CD4-positive, alpha-beta T cell treated with Interleukin-12 subunit alpha and Interleukin-12 subunit beta, for 1 hour (primary cell): ENCODE results near the gene TOPBP1.
"Not testable (repeated sequence)": the region's sequence is repeated elsewhere in the genome, so short reads cannot be mapped to it uniquely, and the experiment has no call there.

Experiments used
- DNase-seq: peaks from one replicate; pipeline ENCODE4 v3.0.0-alpha.2; 2020

The TOPBP1 gene

DNA sequence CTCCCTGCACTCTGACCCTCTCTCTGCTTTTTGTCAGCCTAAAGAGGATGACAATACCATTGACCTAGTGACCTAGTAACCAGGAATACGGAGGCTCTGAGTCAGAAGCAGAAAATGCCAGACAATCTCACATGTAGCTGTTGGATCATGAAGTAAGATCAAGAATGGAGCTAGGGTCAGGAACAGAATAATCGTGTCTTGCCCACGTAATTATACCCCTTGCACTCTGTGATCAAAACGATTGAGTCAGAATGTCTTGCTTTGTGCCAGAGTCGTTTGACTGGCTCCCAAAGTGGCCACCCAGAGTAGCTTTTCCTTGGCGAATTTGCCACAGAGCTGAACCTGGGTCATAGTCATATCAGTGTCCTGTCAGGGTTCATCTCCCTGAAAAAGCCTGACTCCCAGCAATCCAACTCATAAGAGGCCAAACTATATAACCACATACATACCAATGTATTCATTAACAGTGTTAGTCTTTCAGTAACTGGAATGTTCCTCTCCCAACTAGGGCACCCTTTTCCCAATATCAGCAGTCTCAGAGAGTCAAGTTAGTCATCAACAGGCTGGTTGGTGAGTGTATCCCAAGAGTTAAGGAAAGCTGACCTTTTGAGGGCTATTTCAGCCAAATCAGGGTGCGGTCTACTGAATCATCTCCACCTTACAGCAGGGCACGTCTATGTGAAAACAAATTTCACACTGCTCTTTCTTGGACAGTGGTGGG is 93.3 kb downstream of the TOPBP1 start:
- DNase-seq = no peak

DNA sequence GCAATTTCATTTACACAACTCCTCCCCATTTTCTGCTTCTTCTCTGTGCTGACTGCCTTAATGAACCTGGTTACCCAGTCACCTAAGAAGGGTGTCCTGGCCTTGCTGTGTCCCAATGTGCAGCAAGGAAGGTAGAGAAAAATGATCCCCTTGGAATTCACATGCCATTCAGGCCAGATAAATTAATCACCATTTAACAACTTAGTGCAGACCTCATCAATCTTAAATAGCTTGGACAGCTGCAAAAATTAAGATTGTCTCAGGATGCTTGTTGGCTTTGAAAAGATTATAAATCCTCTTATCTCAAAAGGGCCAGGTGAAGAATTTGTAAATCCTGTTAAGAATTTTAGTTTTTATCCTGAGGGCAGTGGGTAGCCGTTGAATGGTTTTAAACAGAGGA is 97.9 kb downstream of the TOPBP1 start:
- DNase-seq = no peak

- no peak for DNase-seq
Observed at GRCh38 chr3:133563186-133563591, 98.6 kb downstream of the TOPBP1 start.

DNA sequence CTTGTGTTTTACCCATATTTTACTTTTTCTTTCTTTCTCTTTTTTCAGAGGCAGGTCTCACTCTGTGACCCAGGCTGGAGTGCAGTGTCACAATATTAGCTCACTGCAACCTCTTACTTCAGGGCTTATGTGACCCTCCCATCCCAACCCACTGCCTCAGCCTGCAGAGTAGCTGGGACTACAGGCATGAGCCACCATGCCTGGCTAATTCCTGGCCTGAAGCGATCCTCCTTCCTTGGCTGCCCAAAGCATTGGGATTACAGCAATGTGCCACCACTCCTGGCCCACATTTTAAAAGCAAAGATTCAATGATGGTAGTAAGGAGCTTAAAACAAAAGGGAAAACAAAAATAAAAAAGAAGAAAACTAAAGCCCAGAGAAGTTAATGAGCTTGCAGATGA is 99.4 kb downstream of the TOPBP1 start:
- DNase-seq = no peak

DNA sequence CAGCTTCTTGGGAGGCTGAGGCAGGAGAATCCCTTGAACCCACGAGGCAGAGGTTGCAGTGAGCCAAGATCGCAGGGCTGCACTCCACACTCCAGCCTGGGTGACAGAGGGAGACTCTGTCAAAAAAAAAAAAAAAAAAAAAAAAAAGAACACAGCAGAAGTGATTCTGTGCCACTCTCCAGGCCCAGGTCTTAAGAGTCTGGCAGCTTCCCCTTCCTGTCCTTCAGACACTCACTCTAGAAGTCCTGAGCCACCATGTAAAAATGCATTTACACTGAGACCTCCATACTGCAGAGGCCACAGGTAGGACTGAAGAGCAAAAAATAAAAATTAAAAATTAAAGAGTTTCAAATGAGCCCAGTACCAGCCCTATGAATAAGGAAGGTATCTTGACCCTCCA is 100.1 kb downstream of the TOPBP1 start:
- DNase-seq = no peak

- DNase-seq = not testable (repeated sequence)
Observed at GRCh38 chr3:133551589-133551988, 110.2 kb downstream of the TOPBP1 start.
